ENCODE results near the gene TBC1D10A.
A peak's percentile ranks its signal among the peaks of the same experiment; 100 is the strongest.

The TBC1D10A gene

DNA sequence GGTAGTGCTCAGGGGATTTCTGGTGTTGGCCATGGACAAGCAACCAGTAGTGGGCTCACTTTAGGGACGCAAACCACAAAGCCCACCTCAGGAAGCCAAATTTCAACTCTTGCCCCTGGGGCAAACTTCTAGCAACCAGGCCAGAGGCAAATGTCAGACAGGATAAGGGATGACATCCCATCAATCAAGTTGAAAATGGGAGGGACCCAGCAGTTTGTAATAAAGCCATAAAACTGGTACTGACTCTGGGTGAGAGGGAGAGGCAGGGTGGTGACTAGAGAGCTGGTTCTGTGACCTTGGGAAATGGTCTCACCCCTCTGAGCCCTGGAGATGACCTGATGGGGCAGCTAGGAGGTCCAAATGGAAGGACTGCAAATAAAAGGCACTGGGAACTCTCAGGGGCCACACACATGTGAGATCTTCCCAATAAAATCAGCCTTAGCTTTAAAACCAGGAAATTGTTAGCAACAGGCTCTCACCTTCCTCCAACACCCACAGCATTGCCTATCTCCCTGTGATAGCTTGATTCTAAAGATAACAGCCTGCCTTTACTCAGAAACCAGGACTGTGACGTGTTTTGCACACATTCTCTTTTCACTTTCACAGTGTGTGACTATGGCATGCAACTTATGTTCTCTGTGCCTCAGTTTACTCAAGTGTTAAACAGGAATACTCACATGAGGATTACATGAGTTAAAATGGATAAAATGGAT lies 6.4 kb upstream of the TBC1D10A start:
- H3K4me3 ChIP-seq (ENCODE audit: low read depth, low read length) = no peak overlapping the region
- no peaks in the 10 kb centered on the region for H3K9me3 ChIP-seq (ENCODE audit: control insufficient read depth, insufficient read depth, low read depth, low read length)
- peaks cover 48 to 84% of the 10 kb centered on the region in 2 experiments for H3K36me3 ChIP-seq (ENCODE audit: control insufficient read depth in 2 of 2, insufficient read depth in 1 of 2, low read length in 2 of 2)
- POLR2A ChIA-PET = interaction anchor here (0.5 to 2.2 kb wide), 2 partner anchors 23 to 251 kb away, joined by 4 to 11 read pairs; partner anchors contain the start of genes CCDC157 and SF3A1
- TF ChIP-seq, protein P1, sequence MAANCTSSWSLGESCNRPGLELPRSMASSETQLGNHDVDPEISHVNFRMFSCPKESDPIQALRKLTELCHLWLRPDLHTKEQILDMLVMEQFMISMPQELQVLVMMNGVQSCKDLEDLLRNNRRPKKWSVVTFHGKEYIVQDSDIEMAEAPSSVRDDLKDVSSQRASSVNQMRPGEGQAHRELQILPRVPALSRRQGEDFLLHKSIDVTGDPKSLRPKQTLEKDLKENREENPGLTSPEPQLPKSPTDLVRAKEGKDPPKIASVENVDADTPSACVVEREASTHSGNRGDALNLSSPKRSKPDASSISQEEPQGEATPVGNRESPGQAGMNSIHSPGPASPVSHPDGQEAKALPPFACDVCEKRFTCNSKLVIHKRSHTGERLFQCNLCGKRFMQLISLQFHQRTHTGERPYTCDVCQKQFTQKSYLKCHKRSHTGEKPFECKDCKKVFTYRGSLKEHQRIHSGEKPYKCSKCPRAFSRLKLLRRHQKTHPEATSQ (tag by site-specific recombination; IDR thresholded peaks at IDR 0.05) = no peak
- TF ChIP-seq, protein P2, sequence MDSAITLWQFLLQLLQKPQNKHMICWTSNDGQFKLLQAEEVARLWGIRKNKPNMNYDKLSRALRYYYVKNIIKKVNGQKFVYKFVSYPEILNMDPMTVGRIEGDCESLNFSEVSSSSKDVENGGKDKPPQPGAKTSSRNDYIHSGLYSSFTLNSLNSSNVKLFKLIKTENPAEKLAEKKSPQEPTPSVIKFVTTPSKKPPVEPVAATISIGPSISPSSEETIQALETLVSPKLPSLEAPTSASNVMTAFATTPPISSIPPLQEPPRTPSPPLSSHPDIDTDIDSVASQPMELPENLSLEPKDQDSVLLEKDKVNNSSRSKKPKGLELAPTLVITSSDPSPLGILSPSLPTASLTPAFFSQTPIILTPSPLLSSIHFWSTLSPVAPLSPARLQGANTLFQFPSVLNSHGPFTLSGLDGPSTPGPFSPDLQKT (IDR thresholded peaks at IDR 0.05; ENCODE audit: borderline replicate concordance, low read depth, low read length) = no peak
- TF ChIP-seq SP7 (tag by site-specific recombination; IDR thresholded peaks at IDR 0.05) (no peak), SCRT2 (tag by site-specific recombination; IDR thresholded peaks at IDR 0.05) (peak; percentile 23; the same call in 1 of the 2 replicates), ZBTB8A (tag by site-specific recombination; IDR thresholded peaks at IDR 0.05) (no peak)
- no peak overlapping the region for H3K27ac ChIP-seq (ENCODE audit: extremely low read depth, low read depth, low read length)
- H3K4me1 ChIP-seq (ENCODE audit: control insufficient read depth, insufficient read depth, low read length) = no peaks in the 10 kb centered on the region
- CTCF ChIA-PET = interaction anchor here (0.7 to 1.1 kb wide), 3 partner anchors 45 to 64 kb away, joined by 3 to 4 read pairs (median 4); no protein-coding TSS in a partner anchor

DNA sequence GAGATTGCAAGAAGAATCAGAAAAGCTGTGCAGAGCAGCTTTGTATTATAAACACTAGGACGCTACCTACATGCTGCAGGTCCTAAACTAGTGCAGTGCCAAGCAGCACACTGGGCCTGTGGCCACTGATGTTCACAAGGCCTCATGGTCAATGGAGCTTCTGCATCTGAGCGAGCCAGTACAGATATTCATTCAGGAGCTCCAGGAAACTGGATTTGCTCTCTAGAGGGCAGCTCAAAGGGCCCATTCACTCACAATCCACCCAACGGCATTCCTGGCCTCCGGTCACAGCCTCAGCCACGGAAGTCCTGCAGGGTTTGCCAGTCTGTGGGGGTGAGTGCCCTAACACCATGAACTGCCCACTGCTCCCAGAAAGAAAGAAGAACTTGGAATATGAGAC lies 5.8 kb upstream of the TBC1D10A start:
- CTCF ChIA-PET = interaction anchor here (0.7 to 1.1 kb wide), 5 partner anchors 9 to 64 kb away, joined by 3 to 4 read pairs (median 4); no protein-coding TSS in a partner anchor
- POLR2A ChIA-PET = interaction anchor here (0.5 to 2.2 kb wide), 3 partner anchors 9 to 252 kb away, joined by 4 to 11 read pairs (median 4); partner anchors contain the start of genes CCDC157 and SF3A1
- H3K9me3 ChIP-seq (ENCODE audit: control insufficient read depth, insufficient read depth, low read depth, low read length) = no peaks in the 10 kb centered on the region
- peaks cover 47 to 78% of the 10 kb centered on the region in 2 experiments for H3K36me3 ChIP-seq (ENCODE audit: control insufficient read depth in 2 of 2, insufficient read depth in 1 of 2, low read length in 2 of 2)
- H3K4me1 ChIP-seq (ENCODE audit: control insufficient read depth, insufficient read depth, low read length) = peaks cover 4% of the 10 kb centered on the region; the same call in 1 of the 2 replicates
- H3K4me3 ChIP-seq (ENCODE audit: low read depth, low read length) = no peak overlapping the region
- no peak overlapping the region for H3K27ac ChIP-seq (ENCODE audit: extremely low read depth, low read depth, low read length)
- TF ChIP-seq BCL11A (tag by site-specific recombination; IDR thresholded peaks at IDR 0.05; ENCODE audit: low read depth) (no peak), ZNF843 (tag by site-specific recombination; IDR thresholded peaks at IDR 0.05) (no peak), ZNF473 (tag by site-specific recombination; IDR thresholded peaks at IDR 0.05) (no peak), ZNF24 (tag by site-specific recombination; IDR thresholded peaks at IDR 0.05) (no peak), KLF8 (tag by site-specific recombination; IDR thresholded peaks at IDR 0.05) (no peak), ZNF654 (tag by site-specific recombination; IDR thresholded peaks at IDR 0.05; ENCODE audit: low read depth) (no peak), YY1 (tag by site-specific recombination; IDR thresholded peaks at IDR 0.05) (no peak), ZNF529 (tag by site-specific recombination; IDR thresholded peaks at IDR 0.05; ENCODE audit: insufficient replicate concordance) (no peak)
- TF ChIP-seq, protein P3, sequence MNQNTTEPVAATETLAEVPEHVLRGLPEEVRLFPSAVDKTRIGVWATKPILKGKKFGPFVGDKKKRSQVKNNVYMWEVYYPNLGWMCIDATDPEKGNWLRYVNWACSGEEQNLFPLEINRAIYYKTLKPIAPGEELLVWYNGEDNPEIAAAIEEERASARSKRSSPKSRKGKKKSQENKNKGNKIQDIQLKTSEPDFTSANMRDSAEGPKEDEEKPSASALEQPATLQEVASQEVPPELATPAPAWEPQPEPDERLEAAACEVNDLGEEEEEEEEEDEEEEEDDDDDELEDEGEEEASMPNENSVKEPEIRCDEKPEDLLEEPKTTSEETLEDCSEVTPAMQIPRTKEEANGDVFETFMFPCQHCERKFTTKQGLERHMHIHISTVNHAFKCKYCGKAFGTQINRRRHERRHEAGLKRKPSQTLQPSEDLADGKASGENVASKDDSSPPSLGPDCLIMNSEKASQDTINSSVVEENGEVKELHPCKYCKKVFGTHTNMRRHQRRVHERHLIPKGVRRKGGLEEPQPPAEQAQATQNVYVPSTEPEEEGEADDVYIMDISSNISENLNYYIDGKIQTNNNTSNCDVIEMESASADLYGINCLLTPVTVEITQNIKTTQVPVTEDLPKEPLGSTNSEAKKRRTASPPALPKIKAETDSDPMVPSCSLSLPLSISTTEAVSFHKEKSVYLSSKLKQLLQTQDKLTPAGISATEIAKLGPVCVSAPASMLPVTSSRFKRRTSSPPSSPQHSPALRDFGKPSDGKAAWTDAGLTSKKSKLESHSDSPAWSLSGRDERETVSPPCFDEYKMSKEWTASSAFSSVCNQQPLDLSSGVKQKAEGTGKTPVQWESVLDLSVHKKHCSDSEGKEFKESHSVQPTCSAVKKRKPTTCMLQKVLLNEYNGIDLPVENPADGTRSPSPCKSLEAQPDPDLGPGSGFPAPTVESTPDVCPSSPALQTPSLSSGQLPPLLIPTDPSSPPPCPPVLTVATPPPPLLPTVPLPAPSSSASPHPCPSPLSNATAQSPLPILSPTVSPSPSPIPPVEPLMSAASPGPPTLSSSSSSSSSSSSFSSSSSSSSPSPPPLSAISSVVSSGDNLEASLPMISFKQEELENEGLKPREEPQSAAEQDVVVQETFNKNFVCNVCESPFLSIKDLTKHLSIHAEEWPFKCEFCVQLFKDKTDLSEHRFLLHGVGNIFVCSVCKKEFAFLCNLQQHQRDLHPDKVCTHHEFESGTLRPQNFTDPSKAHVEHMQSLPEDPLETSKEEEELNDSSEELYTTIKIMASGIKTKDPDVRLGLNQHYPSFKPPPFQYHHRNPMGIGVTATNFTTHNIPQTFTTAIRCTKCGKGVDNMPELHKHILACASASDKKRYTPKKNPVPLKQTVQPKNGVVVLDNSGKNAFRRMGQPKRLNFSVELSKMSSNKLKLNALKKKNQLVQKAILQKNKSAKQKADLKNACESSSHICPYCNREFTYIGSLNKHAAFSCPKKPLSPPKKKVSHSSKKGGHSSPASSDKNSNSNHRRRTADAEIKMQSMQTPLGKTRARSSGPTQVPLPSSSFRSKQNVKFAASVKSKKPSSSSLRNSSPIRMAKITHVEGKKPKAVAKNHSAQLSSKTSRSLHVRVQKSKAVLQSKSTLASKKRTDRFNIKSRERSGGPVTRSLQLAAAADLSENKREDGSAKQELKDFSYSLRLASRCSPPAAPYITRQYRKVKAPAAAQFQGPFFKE (tag by site-specific recombination; IDR thresholded peaks at IDR 0.05; ENCODE audit: borderline replicate concordance) = no peak
- TF ChIP-seq, protein P4, sequence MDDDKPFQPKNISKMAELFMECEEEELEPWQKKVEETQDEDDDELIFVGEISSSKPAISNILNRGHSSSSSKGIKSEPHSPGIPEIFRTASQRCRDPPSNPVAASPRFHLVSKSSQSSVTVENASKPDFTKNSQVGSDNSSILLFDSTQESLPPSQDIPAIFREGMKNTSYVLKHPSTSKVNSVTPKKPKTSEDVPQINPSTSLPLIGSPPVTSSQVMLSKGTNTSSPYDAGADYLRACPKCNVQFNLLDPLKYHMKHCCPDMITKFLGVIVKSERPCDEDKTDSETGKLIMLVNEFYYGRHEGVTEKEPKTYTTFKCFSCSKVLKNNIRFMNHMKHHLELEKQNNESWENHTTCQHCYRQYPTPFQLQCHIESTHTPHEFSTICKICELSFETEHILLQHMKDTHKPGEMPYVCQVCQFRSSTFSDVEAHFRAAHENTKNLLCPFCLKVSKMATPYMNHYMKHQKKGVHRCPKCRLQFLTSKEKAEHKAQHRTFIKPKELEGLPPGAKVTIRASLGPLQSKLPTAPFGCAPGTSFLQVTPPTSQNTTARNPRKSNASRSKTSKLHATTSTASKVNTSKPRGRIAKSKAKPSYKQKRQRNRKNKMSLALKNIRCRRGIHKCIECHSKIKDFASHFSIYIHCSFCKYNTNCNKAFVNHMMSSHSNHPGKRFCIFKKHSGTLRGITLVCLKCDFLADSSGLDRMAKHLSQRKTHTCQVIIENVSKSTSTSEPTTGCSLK (tag by site-specific recombination; IDR thresholded peaks at IDR 0.05) = no peak
- TF ChIP-seq, protein P5, sequence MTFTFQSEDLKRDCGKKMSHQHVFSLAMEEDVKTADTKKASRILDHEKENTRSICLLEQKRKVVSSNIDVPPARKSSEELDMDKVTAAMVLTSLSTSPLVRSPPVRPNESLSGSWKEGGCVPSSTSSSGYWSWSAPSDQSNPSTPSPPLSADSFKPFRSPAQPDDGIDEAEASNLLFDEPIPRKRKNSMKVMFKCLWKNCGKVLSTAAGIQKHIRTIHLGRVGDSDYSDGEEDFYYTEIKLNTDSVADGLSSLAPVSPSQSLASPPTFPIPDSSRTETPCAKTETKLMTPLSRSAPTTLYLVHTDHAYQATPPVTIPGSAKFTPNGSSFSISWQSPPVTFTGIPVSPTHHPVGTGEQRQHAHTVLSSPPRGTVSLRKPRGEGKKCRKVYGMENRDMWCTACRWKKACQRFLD (tag by site-specific recombination; IDR thresholded peaks at IDR 0.05) = no peak
